ENCODE measurements around the gene POLN.

GRCh38 chr4:2090642-2091041 is 151.3 kb downstream of the POLN start:
- TF ChIP-seq POLR2A (IDR thresholded peaks at IDR 0.05): no peak
- no peak for TF ChIP-seq CTCF (IDR thresholded peaks at IDR 0.05)
